Adrenal gland (tissue), 12 donors: Measurements from ENCODE around the gene FLNC. TPM values are rescaled to one million over a fixed set of nuclear protein-coding genes. Genes with fewer than 3 reads are reported as not detected.
A peak's percentile ranks its signal among the peaks of the same experiment; 100 is the strongest.

Experiments
- DNase-seq, 7 donors: peaks; one replicate each; pipeline ENCODE4 v3.0.0-alpha.2; 2019 to 2020
- H3K27ac ChIP-seq, 5 donors: fragments of 200-600 bp; sonication (generic) in 4 of 5; 1 replicate in 3 of 5; 2 replicates in 2 of 5; pipeline versions ENCODE4 v1.5.1 to v1.8.0; 2016 to 2020; ENCODE audit warnings: mild to moderate bottlenecking in 1 of 5
- H3K27me3 ChIP-seq: fragments of 200-600 bp; 2 replicates; pipeline ENCODE4 v1.8.0; 2021
- H3K36me3 ChIP-seq, 2 donors: fragments of 200-600 bp; replicated peaks in 1 of 2; 1 replicate in 1 of 2; 2 replicates in 1 of 2; pipeline versions ENCODE4 v1.5.1 to v1.8.0; 2018 to 2022
- H3K4me1 ChIP-seq, 2 donors: fragments of 200-600 bp; replicated peaks in 1 of 2; 1 replicate in 1 of 2; 2 replicates in 1 of 2; pipeline versions ENCODE4 v1.5.1 to v1.8.0; 2018 to 2021
- H3K4me3 ChIP-seq, 4 donors: fragments of 200-600 bp; sonication (generic) in 3 of 4; one replicate each; pipeline ENCODE4 v1.5.1; 2016 to 2018
- H3K9me3 ChIP-seq, 3 donors: fragments of 200-600 bp; sonication (generic) in 1 of 3; replicated peaks in 1 of 3; 1 replicate in 2 of 3; 2 replicates in 1 of 3; pipeline versions ENCODE4 v1.5.1 to v1.8.0; 2016 to 2021
- CTCF ChIP-seq, 6 experiments: fragments of 450-650 bp in 4 of 6; fragments of 200-600 bp in 2 of 6; sonication (generic) in 1 of 6; IDR thresholded peaks; 1 replicate in 5 of 6; 2 replicates in 1 of 6; pipeline versions ENCODE4 v1.5.1 to v1.8.0; 2016 to 2021; ENCODE audit warnings: antibody characterized with exemption in 6 of 6, mild to moderate bottlenecking in 2 of 6, moderate library complexity in 1 of 6
- POLR2A ChIP-seq, 2 donors: fragments of 450-650 bp; IDR thresholded peaks; one replicate each; pipeline ENCODE4 v1.6.1; 2017; ENCODE audit warnings: antibody characterized with exemption in 2 of 2, mild to moderate bottlenecking in 2 of 2, moderate library complexity in 1 of 2
- whole genome bisulfite sequencing, 4 donors: extraction: QIAGEN DNeasy Blood & Tissue Kit in 2 of 4; methylation state at CpG; one replicate each; pipeline versions ENCODE4 v1.1.5 to v1.1.7; 2013 to 2017; 5-methylcytosine and 5-hydroxymethylcytosine counted together
- intact Hi-C, 2 donors: fragments of 100-400 bp; cut with DNase I; formaldehyde crosslinking; loops; one replicate each; pipeline versions ENCODE4 v1.14.1 to v1.15.0; 2022 to 2023
- polyA plus RNA-seq, 3 donors: library from polyadenylated mRNA; stranded (reverse); fragments of 200-250 nt in 2 of 3; fragments of 350-450 nt in 1 of 3; fragmentation: Illumina TruSeq in 1 of 3; extraction: RNeasy Lipid Tissue Mini Kit (QIAGEN cat#74804) in 1 of 3; gene quantifications; one replicate each; pipeline ENCODE4 v1.2.3, GENCODE V29; 2013 to 2014
- total RNA-seq, 9 donors: library from RNA; depleted of rRNA in 4 of 9; stranded (reverse); fragments of >200 nt in 4 of 9; fragments of 120-200 nt in 1 of 9; fragmentation: NEBNext Ultra II Directional in 1 of 9; extraction: Animal tissue kit (Norgen Biotek cat#: 25700) in 1 of 9; gene quantifications; one replicate each; pipeline versions ENCODE4 v1.1.0 to v1.2.4, GENCODE V29; 2013 to 2023
- donor health status: healthy with polysubstance abuse.
- donor health status: Bipolar disorder and iron deficiency.
- donor health status: DM: yes; HTN: yes; CAD: no.
- donor health status: DM: no; HTN: no; CAD: no.
- donor health status: DM: no; HTN: no; CAD: no.
- donor health status: DM: yes; HTN: yes; CAD: no.

Gene FLNC
- total and polyA plus RNA-seq, 12 donors: 0.66 to 7.3 (median 2.5) TPM

GRCh38 chr7:128859232-128860157 lies 29.3 kb downstream of the FLNC start:
- Histone ChIP-seq H3K27ac (peak overlapping the region in 1 of 5 donors; percentile 16), H3K9me3 (no peaks in the 10 kb centered on the region), H3K36me3 (no peaks in the 10 kb centered on the region), H3K27me3 (no peaks in the 10 kb centered on the region), H3K4me1 (peaks cover 0 to 16% of the 10 kb centered on the region in 2 donors), H3K4me3 (no peak overlapping the region)
- no peak for TF ChIP-seq POLR2A (IDR thresholded peaks at IDR 0.05)
- no peak for TF ChIP-seq CTCF (IDR thresholded peaks at IDR 0.05)
- no peak for DNase-seq
- intact Hi-C loops: no loop called here
- WGBS, 4 donors: 64 to 69% (median 65%) methylated on average over 10 to 12 of the region's 12 CpGs

DNA sequence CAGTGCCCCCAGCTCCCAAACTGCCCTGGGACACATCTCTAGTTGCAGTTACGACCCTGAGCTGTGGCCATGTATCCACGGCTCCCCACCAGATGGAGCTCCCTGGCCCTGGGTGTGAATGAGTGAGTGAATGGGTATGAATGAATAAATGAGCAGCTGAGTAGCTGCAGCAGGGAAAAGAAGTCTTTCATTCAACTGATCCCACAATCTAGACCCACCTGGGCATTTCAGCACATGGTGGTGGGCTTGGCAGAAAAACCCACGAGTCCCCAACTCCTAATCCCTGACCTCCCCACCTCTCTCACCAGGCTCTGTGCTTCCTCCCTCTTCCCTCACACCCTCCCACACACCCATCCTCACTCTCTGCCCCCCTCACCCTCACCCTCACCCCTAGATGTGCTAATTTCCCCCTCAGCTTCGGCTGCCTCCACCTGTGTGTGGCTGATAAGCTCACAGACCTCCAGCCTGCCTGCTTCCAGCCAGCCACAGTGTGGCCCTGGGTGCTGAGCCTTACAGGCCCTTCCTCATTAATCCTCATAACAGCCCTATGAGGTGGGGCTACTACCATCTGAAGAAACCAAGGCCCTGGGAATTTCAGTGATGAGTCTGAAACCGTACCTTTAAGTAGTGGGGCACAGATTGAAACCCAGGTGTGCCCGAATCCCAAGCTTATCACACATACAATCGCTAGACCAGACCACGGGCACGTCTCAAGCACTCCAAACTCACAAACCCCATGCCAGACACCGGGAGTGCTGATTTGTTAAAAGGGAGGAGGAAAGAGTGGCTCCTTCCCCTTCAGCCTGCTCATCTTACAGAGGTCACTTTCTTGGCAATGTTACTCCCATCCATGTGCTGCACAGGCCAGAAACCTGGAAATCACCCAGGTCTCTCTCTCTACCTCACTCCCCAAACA lies 30.2 kb downstream of the FLNC start:
- no peak for TF ChIP-seq CTCF (IDR thresholded peaks at IDR 0.05)
- no peak for TF ChIP-seq POLR2A (IDR thresholded peaks at IDR 0.05)
- intact Hi-C loops: no loop called here
- peaks cover 0 to 16% of the 10 kb centered on the region in 2 donors for H3K4me1 ChIP-seq
- no peaks in the 10 kb centered on the region for H3K27me3 ChIP-seq
- H3K27ac ChIP-seq: no peak overlapping the region
- peaks cover 0 to 5% of the 10 kb centered on the region in 2 donors for H3K36me3 ChIP-seq
- no peak for DNase-seq
- no peak overlapping the region for H3K4me3 ChIP-seq
- no peaks in the 10 kb centered on the region for H3K9me3 ChIP-seq
- 56 to 70% (median 61%) methylated on average over 9 to 10 of the region's 10 CpGs for WGBS, 4 donors

GRCh38 chr7:128861957-128862570 lies 31.9 kb downstream of the FLNC start:
- no peak for DNase-seq
- TF ChIP-seq CTCF (IDR thresholded peaks at IDR 0.05): no peak
- TF ChIP-seq POLR2A (IDR thresholded peaks at IDR 0.05): no peak
- H3K9me3 ChIP-seq: no peaks in the 10 kb centered on the region
- H3K36me3 ChIP-seq: peaks cover 0 to 13% of the 10 kb centered on the region in 2 donors
- H3K4me1 ChIP-seq: peaks cover 0 to 16% of the 10 kb centered on the region in 2 donors
- peak overlapping the region in 2 of 4 donors; percentile 57 to 69 for H3K4me3 ChIP-seq
- intact Hi-C loops: no loop called here
- 70 to 73% (median 70%) methylated on average over 15 of the region's 15 CpGs for WGBS, 4 donors
- no peaks in the 10 kb centered on the region for H3K27me3 ChIP-seq
- no peak overlapping the region for H3K27ac ChIP-seq
